Lung microvascular endothelial cell (primary cell): ENCODE measurements around the gene ANKRD42. TPM values are rescaled to one million over a fixed set of nuclear protein-coding genes. Genes with fewer than 3 reads are reported as not detected.

Experiments used
- DNase-seq, 2 donors: peaks; one replicate each; pipeline versions ENCODE4 v3.0.0 to v3.0.0-alpha.2; 2010; ENCODE audit warnings: low read depth in 2 of 2
- total RNA-seq: library from RNA; depleted of rRNA; stranded (reverse); fragments of >200 nt; gene quantifications from 2 replicates; pipeline ENCODE4 v1.2.1, GENCODE V29; 2014

The ANKRD42 gene
- total RNA-seq, 1 donor from 2014 or later: 3.0 TPM

GRCh38 chr11:83285771-83286528, 92.4 kb downstream of the ANKRD42 start, which contains the start of gene CCDC90B:
TSS of gene CCDC90B (minus strand) at chr11:83286367. CDS start at chr11:83285972, 395 bp downstream.
- peak; percentile 97 to 98 for DNase-seq

GRCh38 chr11:83287631-83288030, 94.1 kb downstream of the ANKRD42 start:
- no peak for DNase-seq

- peak; percentile 60 to 66 for DNase-seq
Measured at GRCh38 chr11:83292709-83293456, 99.4 kb downstream of the ANKRD42 start.

- no peak for DNase-seq
Measured at GRCh38 chr11:83293457-83293774, 99.9 kb downstream of the ANKRD42 start.

GRCh38 chr11:83294208-83294607, 100.7 kb downstream of the ANKRD42 start:
- DNase-seq: no peak

Other genes with a start within 250 kb of the ANKRD42 start
- 6.9 and 8.9 TPM in 2 replicates for gene RAB30, start 121.8 kb upstream of the ANKRD42 start, total RNA-seq
- 18.7 and 24.2 TPM in 2 replicates for gene PCF11, start 36.6 kb upstream of the ANKRD42 start, total RNA-seq
- gene CCDC90B, start 92.7 kb downstream of the ANKRD42 start, total RNA-seq: 51.9 and 58.5 TPM in 2 replicates